ENCODE results near the gene IFI44L.

The IFI44L gene

DNA sequence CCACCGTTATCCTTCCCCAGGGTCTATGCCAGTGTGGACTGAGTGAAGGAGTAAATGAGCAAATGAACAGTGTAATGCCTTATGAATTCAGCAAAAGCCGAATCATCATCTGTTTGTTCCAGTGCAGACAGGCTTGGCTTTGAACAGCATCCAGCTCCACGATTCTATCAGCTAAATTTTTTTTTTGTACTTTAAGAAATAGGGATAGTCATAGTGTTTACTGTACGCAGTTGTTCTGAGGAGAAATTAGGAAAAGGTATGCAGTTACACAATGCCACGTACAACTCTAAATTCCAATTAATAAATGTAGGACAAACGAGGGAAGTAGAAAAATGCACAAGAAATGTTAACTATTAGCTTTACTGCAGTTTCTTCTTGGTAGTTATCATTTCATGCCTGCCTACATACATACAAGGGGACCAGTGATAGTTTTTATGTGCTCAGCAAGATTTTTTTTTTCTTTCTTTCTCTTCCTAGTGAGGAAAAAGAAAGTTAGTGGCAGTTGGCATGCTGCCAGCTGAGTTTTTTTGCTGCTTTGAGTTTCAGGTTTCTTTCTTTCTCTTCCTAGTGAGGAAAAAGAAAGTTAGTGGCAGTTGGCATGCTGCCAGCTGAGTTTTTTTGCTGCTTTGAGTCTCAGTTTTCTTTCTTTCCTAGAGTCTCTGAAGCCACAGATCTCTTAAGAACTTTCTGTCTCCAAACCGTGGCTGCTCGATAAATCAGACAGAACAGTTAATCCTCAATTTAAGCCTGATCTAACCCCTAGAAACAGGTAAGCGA is at the start of gene IFI44L:
TSS of gene IFI44L (plus strand) at position 646 of the 777 bp plus-strand sequence. CDS start 7,468 bp downstream, outside the sequence.
- DNase-seq (ENCODE audit: low read depth in 2 of 2): peak; percentile 53 to 60

DNA sequence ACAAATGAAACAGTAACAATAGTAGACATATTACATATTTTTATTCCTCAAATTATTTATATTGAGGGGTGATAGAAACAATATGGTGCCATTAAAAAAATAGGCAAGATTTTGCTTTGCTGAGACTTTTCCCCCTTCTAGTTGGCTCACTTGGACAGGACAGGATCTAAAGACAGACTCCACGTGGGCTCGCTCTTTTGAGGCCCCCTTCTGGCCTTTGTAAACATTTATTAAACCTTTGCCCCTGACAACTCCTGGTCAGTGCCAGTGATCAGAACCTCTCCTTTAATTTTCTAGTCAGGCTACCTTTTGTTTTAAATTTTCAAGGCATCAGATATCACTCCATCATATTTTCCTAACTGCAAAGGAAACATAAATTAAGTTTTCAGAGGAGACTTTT is 49.7 kb upstream of the IFI44L start:
- DNase-seq (ENCODE audit: low read depth in 2 of 2): no peak

DNA sequence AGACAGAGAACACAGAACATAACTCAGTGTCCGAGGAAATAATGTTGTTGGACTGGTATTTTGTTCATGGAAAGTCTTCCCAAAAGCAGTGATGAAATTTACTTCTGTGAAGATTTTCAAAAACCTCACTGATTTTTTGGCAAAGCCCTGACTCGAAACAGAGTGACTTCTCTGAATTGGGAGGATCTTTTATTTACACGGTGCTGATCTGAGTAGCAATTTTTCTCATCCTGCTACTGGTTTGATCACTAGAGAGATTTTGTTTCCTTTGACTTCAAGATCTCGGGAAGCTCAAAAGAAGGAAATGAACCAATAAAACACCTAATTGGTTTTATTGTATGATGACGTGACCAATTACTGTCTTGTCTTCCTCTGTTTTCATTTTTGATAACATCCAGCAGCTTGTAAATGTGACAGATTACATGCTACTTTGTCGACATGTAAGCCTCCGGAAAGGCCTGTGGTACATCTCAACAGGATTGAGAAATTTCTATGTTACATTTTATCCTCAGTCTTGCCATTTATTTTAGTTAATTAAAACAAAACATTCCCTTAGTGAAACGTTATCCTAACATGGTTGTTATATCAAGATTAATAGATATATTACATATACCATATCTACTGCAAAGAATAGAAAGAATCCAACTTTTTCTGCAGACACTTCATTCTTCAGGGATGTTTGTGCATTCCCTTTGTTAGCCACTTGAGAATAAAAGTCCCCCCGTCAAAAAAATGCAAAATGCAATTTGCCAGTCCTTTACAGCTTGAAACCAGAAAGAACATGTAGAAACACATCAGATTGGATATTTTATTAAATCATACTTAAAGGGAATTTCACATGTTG is 42.8 kb upstream of the IFI44L start:
- peak; percentile 34 to 42 for DNase-seq (ENCODE audit: low read depth in 2 of 2)

DNA sequence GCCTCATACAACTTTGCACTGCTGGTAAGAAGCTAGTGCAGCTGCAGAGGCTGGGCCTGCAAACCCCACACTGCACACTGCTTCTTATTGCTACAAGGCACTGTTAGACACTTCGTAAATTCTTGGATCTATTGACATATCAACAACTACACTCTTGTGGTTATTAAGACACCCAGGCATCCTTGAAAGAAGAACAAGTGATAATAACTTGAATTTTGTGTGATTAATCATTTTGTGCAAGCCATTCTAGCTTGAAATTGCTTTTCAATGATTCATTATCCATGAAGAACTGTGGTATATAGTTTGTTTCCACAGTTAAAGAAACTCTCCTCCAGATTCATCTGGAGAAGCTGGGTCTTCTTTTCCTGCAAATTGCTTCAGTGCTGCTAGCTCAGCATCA is 33.7 kb upstream of the IFI44L start:
- peak; percentile 91 for DNase-seq (ENCODE audit: low read depth in 2 of 2)

DNA sequence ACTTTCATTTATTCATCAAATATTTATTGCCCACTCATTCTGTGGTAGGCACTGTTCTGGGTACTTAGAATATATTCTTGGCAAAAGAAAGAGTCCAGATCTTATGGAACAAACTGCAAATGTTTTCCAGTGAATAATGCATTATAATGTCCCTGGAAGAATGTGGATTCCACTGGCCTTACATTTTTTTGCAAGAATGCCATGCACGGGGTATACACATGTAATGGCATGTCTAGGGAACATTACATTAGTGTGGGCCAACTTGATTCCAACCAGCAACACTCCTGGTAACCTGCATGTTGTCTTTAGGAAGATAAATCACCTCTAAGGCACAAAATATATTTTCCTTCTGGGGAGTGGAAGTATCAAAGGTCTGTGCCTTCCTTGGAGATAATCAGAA is 33.0 kb upstream of the IFI44L start:
- DNase-seq (ENCODE audit: low read depth in 2 of 2): no peak

DNA sequence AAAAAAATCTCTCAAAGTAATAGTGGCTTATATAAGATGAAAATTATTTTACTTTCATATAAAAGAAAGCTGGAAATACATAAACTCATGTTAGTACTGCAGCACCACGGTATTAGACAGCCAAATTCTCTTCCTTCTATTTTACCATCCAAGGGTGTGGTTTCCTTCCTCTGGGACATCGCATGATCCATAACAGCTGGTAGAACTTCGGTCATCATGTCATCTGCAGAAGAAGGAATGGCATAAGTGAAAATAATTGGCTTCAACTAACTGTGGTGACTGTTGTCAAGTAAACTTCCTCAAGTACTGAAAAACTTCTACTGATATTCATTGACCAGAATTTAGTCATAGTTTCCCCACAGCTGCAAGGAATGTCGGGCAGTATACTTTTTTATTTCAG is 28.3 kb upstream of the IFI44L start:
- no peak for DNase-seq (ENCODE audit: low read depth in 2 of 2)

DNA sequence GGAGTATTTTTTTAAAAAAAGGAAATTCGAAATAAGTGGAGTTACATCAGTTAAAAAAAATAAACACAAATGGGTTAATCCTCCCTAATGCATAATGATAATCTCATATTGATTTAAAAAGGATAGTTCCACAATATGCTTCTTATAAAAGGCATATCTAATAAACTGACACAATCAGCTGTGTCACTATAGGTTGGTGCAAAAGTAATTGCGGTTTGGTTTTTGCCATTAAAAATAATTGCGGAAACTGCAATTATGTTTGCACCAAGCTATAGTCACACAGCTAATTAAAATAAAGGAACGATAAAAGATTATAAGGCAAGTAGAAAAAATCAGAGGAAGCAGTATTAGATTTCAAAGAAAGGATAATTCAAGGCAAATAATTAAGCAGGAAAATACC is 21.0 kb upstream of the IFI44L start:
- DNase-seq (ENCODE audit: low read depth in 2 of 2): no peak

DNA sequence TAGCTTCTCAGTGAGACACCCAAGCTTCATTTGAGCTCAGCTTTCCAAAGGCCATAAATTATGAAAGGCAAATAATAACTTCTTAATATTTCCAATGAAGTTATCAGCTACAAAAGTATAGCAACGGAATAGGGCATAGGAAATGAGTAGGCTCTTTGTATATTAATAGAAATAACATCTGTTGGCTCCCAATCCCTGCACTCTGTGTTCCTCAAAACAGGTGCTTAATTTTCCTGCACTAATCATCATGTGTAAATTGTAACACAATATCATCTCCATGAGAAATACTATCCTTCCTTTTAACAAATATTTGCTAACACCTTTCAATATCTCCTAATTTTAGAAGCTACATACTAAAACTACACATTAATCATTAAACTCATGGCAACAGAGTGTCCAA is 19.2 kb upstream of the IFI44L start:
- DNase-seq (ENCODE audit: low read depth in 2 of 2): no peak

DNA sequence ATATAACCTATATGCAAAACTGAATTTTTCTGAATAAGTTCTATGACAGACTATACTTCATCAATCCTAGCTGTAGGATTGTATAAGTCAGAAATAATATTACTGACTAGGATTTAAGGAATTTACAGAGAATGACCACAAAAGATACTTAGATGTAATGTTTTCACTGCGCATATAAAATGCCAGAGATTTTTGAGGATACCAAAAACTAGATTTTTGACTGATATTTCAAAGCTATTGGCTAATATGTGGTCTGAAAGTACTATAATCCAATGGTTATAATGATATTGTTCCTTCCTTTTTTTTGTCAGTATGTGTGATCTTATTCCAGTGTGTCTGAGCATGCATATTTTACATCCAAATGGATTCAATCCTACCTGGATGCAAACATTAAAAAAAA is 17.0 kb upstream of the IFI44L start:
- peak; percentile 55 to 56 for DNase-seq (ENCODE audit: low read depth in 2 of 2)

DNA sequence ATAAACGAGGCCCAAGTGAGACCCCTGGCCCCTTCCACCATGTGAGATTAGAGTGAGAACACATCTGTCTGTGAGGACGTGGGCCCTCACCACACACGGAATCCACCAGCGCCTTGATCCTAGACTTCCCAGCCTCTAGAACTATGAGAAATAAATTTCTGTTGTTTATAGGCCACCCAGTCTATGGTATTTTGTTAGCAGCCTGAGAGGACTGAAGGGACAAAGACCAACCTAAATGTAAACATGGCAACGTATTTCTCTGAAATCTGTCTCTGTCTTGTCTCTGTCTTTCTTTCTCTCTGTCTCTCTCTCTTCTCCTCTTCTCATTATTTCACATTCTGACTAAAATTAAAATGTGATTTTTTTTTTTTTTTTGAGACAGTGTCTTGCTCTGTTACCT is 15.6 kb upstream of the IFI44L start:
- no peak for DNase-seq (ENCODE audit: low read depth in 2 of 2)

DNA sequence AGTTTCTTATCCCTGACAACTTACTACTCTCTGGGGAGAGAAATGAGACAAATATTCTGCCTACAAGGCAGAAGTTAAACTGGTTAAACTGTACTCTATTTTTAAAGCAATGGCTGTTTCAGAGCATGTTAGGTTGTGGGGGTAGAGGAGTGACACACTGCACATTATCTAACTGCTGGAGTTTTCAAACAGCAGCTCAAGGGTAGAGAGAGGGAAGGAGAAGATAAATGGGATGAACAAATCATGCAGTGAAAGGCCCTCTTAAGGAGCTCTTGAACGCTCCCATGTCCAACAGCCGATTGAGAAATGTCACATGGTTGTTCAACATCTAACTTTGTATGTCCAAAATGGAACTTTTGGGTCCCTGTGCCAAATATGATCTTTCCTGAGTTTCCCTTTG is 14.0 kb upstream of the IFI44L start:
- no peak for DNase-seq (ENCODE audit: low read depth in 2 of 2)

DNA sequence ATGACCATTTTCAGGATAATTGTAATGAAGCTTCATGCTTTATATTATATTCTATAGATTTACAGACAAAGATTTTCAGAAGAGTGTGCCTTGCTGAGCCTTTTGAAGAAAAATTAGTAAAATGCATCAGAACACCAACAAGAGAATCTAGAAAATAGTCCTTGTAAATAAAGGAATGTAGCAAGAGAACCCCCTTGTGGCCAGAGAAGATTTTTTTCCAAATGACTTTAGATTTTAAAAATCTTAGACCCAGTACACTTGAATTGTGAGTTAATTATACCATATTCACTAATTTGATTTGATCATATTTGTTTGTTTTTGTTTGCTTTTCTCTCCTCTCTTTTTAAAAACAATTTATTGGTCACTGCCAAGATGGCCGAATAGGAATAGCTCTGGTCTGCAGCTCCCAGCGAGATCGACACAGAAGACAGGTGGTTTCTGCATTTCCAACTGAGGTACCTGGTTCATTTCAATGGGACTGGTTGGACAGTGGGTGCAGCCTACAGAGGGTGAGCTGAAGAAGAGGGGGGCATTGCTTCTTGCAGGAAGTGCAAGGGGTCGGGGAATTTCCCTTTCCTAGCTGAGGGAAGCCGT is 12.8 kb upstream of the IFI44L start:
- DNase-seq (ENCODE audit: low read depth in 2 of 2): no peak

DNA sequence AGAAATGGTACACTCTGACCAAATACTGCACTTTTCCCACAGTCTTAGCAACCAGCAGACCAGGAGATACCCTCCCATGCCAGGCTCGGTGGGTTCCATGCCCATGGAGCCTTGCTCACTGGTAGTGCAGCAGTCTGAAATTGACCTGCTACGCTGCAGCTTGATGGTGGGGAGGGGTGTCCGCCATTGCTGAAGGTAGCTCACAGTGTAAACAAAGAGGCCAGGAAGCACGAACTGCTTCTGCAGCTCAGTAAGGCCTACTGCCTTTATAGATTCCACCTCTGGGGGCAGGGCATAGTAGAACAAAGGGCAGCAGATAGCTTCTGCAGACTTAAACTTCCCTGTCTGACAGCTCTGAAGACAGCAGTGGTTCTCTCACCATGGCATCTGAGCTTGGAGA is 12.3 kb upstream of the IFI44L start:
- DNase-seq (ENCODE audit: low read depth in 2 of 2): no peak

DNA sequence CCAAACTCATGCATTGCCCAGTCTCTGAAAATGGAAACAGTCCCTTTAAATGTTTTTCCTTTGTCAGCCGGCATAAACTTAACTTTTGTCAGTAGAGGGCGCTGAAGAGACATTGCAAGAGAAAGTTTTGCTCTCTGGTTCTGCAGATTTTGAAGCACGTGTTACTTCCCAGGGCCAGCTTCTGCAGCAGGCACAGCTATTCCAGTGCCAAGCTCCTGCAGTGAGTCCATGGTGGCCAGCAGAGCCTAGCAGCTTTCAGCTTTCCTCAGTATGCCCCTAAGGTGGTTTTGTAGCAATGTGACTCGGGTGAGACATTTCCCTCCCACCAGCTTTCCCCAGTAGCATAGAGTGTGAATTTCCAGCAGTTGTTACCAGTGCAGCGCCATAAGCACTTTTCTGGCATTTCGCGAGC is 2.6 kb upstream of the IFI44L start:
- peak; percentile 75 for DNase-seq (ENCODE audit: low read depth in 2 of 2)

DNA sequence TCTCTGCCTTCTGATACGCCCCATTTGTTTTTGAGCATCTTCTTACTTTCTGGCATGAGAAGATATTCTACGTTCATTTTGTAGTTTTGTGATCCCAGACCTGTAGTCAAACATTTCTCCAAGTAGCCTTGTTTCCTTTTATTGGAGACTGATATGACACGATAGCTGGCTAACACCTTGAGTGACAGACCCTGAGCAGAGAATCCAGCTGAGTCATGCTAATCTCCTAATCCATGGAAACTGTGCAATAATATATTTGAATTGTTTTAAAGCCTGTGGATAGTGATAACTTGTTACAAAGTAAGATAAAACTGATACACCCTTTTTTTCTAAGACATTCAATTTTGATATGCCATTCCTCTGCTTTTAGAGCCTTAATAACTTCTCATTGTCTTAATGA is 1.2 kb upstream of the IFI44L start:
- DNase-seq (ENCODE audit: low read depth in 2 of 2): no peak

DNA sequence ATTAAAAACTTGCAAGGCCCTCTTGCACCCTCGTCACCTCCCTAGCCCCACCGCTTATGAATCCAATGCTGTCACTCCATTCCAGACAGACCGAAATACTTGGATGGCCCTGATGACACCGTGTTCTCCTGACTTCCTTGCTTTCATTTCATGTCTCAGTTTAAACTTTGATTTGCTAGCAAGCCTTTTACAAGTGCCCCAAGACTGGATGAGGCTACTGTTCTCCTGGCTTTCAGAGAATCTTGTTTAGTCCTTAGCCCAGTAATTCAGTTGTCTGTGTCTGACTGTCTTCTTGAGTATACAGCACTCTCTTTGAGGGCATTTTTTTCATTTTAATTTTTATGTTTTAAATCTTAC is 824 bp upstream of the IFI44L start:
- DNase-seq (ENCODE audit: low read depth in 2 of 2): no peak

DNA sequence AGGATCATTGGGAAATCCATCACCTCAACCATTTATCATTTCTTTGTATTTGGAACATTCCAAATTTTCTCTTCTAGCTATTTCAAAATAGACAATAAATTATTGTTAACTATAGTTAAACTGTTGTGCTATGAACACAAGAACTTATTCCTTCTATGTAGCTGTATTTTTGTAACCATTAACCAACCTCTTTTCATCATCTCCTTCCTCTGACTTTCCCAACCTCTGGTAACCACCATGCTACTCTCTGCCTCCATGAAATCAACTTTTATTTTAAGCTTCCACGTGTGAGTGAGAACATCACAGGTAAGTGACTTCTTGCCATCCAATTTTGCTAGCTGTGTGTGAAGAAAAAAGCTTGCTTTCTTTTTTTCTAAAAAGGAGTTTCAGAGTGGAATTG is 418 bp downstream of the IFI44L start:
- no peak for DNase-seq (ENCODE audit: low read depth in 2 of 2)

DNA sequence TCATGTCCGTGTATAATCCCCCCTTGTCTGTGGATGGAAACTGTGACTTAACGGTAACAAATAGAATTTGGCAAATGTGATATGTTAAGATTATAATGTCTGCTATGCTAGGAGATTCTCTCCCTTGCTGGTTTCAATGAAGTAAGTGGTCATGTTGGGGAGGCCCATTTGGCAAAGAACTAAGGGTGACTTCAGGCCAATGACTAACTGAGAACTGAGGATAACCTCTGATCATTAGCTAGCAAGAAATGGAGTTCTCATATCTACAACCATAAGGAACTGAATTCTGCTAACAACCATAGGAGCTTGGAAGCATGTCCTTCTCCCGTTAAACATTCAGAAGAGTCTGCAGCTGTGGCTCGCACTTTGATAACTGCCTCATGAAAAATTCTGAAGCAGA is 2.3 kb downstream of the IFI44L start:
- no peak for DNase-seq (ENCODE audit: low read depth in 2 of 2)

DNA sequence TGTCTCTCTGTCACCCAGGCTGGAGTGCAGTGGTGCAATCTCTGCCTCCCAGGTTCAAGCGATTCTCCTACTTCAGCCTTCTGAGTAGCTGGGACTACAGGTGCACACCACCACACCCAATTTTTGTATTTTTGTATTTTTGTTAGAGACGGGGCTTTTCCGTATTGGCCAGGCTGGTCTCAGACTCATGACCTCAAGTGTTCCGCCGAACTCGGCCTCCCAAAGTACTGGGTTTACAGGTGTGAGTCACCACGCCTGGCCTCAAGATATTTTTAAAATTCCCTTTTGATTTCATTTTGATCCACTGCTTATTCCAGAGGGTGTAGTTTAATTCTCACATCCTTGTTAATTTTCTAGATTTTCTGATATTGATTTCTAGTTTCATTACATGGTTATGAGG is 3.8 kb downstream of the IFI44L start:
- no peak for DNase-seq (ENCODE audit: low read depth in 2 of 2)

DNA sequence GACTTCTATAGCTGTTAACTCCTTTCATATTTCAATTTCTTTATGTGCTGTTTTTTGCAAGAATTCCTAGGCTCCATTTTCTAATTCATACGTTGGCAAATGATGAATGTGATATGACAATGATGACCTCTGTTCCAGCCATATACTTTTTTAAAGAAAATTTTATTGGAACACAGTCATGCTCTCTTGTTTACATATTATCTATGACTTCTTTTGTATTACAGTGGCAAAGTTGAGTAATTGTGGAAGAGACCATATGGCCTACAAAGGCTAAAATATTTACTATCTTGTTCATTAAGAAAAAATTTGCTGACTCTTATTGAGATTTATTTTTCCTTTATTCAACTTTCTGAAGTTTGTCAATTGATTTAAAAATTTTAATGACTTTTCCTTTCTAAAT is 7.1 kb downstream of the IFI44L start:
- no peak for DNase-seq (ENCODE audit: low read depth in 2 of 2)

DNA sequence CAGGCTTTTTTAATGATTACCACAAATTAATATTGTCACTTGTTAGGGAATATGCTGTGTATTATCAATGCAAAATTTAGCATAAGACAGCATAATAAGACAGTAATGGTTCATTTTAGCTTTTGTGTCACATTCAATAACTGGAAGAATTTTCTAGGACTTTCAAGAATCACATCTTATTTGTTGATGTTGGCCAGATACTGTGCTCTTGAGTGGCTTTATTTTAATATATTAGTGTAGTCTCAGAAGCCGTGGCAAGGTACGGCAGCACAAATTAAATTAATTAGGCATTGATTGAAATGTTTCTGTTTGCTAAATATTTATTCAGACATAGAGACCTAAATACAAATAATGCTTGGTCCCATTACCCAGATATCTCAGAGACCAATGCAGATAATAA is 10.4 kb downstream of the IFI44L start:
- DNase-seq (ENCODE audit: low read depth in 2 of 2): no peak

DNA sequence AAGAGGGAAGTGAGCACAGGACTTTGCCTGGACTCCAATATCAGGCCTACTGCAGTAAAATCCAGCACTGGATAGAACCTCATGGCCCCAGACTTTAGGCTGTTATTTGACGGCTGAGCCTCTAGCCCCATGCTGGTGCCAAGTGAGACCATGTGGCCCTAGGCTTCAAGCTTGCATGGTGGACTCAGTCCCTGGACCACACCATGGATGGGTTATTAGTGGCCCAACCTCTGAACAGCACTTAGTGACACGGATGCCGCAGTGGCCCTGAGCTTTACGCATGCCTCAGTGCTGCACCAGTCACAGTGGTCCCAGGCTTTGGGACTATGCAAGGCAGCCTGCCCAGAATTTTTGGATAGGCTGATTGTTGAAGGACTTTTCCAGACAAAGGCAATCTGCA is 13.0 kb downstream of the IFI44L start:
- no peak for DNase-seq (ENCODE audit: low read depth in 2 of 2)

DNA sequence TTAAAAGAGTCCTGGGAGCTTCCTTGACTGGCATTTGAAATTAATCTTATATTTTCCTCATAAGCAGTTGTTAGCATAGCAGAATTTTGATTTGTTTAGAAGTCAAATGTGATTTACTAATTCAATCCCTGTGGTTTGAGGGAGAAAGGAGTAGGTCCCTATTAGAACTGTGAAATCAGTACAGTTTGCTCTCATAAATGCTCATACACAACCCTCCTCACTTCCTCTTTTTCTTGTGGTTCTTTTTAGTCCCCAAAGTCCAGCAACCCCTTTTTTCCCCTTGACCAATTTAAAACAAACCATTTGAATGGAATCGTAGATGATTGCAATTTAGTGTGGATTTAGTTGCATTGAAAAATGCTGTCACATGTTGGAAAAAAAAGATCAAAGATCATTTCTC is 20.2 kb downstream of the IFI44L start:
- DNase-seq (ENCODE audit: low read depth in 2 of 2): no peak

Data from fibroblast of skin of left quadriceps (primary cell).